Liver (tissue), 9 donors: ENCODE data around the gene ALCAM. TPM values are rescaled to one million over a fixed set of nuclear protein-coding genes. Genes with fewer than 3 reads are reported as not detected.

ENCODE experiments used
- DNase-seq: peaks from one replicate; pipeline ENCODE4 v3.0.0-alpha.2; 2017; ENCODE audit warnings: low spot score
- H3K27ac ChIP-seq, 2 donors: one replicate each; pipeline ENCODE4 v1.7.0; 2013; ENCODE audit warnings: inconsistent platforms in 2 of 2, low read length in 2 of 2, control low read depth in 1 of 2, low read depth in 1 of 2, mild to moderate bottlenecking in 1 of 2
- H3K27me3 ChIP-seq, 4 donors: one replicate each; pipeline versions ENCODE4 v1.6.1 to v1.7.0; 2013; ENCODE audit warnings: low read length in 3 of 4, inconsistent platforms in 1 of 4, mild to moderate bottlenecking in 1 of 4, moderate library complexity in 1 of 4; ENCODE audit not compliant: control insufficient read depth in 4 of 4, insufficient read depth in 4 of 4
- H3K36me3 ChIP-seq, 4 donors: one replicate each; pipeline versions ENCODE4 v1.6.1 to v1.7.0; 2013; ENCODE audit warnings: low read length in 3 of 4, mild to moderate bottlenecking in 3 of 4, low read depth in 1 of 4, moderate library complexity in 1 of 4; ENCODE audit not compliant: control insufficient read depth in 4 of 4, insufficient read depth in 3 of 4
- H3K4me1 ChIP-seq, 4 donors: one replicate each; pipeline versions ENCODE4 v1.6.1 to v1.7.0; 2013; ENCODE audit warnings: low read length in 3 of 4, mild to moderate bottlenecking in 3 of 4, moderate library complexity in 1 of 4; ENCODE audit not compliant: control insufficient read depth in 4 of 4, insufficient read depth in 4 of 4
- H3K4me3 ChIP-seq, 3 donors: one replicate each; pipeline versions ENCODE4 v1.6.1 to v1.7.0; 2013; ENCODE audit warnings: low read length in 3 of 3, control low read depth in 1 of 3, low read depth in 1 of 3, mild to moderate bottlenecking in 1 of 3
- H3K9ac ChIP-seq, 2 donors: one replicate each; pipeline ENCODE4 v1.7.0; 2013; ENCODE audit warnings: low read length in 2 of 2, mild to moderate bottlenecking in 2 of 2, moderate library complexity in 2 of 2, control low read depth in 1 of 2, low read depth in 1 of 2
- H3K9me3 ChIP-seq, 4 donors: one replicate each; pipeline versions ENCODE4 v1.6.1 to v1.7.0; 2013; ENCODE audit warnings: low read length in 3 of 4; ENCODE audit not compliant: control insufficient read depth in 4 of 4
- CTCF ChIP-seq: fragments of 150-350 bp; IDR thresholded peaks from 2 replicates; pipeline ENCODE4 v1.5.1; 2017; ENCODE audit warnings: improper control_type of control experiment, low read depth, low read length; ENCODE audit not compliant: missing input control
- EGR1 ChIP-seq, 2 donors: IDR thresholded peaks; 2 replicates each; pipeline ENCODE4 v1.6.1; 2016 to 2018; ENCODE audit warnings: antibody characterized with exemption in 2 of 2, low read depth in 2 of 2
- FOXA1 ChIP-seq: IDR thresholded peaks from 2 replicates; pipeline ENCODE4 v1.6.1; 2016; ENCODE audit warnings: antibody characterized with exemption
- FOXA2 ChIP-seq: IDR thresholded peaks from 2 replicates; pipeline ENCODE4 v1.6.1; 2016; ENCODE audit warnings: antibody characterized with exemption
- GABPA ChIP-seq, 2 donors: IDR thresholded peaks in 1 of 2; conservative IDR thresholded peaks in 1 of 2; 2 replicates each; pipeline ENCODE4 v1.6.1; 2016; ENCODE audit warnings: antibody characterized with exemption in 2 of 2, mild to moderate bottlenecking in 1 of 2, moderate library complexity in 1 of 2
- HNF4A ChIP-seq, 2 donors: conservative IDR thresholded peaks; 2 replicates each; pipeline ENCODE4 v1.6.1; 2016; ENCODE audit warnings: antibody characterized with exemption in 2 of 2, mild to moderate bottlenecking in 2 of 2
- HNF4G ChIP-seq: IDR thresholded peaks from 2 replicates; pipeline ENCODE4 v1.6.1; 2016; ENCODE audit warnings: antibody characterized with exemption
- JUND ChIP-seq, 2 donors: IDR thresholded peaks; 2 replicates each; pipeline ENCODE4 v1.6.1; 2016; ENCODE audit warnings: antibody characterized with exemption in 2 of 2
- NR2F2 ChIP-seq: IDR thresholded peaks from 2 replicates; pipeline ENCODE4 v1.6.1; 2016; ENCODE audit warnings: antibody characterized with exemption
- RAD21 ChIP-seq, 2 donors: IDR thresholded peaks; 2 replicates each; pipeline ENCODE4 v1.6.1; 2016; ENCODE audit warnings: antibody characterized with exemption in 2 of 2, mild to moderate bottlenecking in 2 of 2
- REST ChIP-seq: IDR thresholded peaks from 2 replicates; pipeline ENCODE4 v1.6.1; 2016; ENCODE audit warnings: antibody characterized with exemption, mild to moderate bottlenecking
- RXRA ChIP-seq, 2 donors: IDR thresholded peaks; 2 replicates each; pipeline ENCODE4 v1.6.1; 2017 to 2018; ENCODE audit warnings: antibody characterized with exemption in 2 of 2, mild to moderate bottlenecking in 1 of 2
- SP1 ChIP-seq: IDR thresholded peaks from 2 replicates; pipeline ENCODE4 v1.6.1; 2018; ENCODE audit warnings: antibody characterized with exemption, mild to moderate bottlenecking
- TAF1 ChIP-seq: conservative IDR thresholded peaks from 2 replicates; pipeline ENCODE4 v1.6.1; 2016; ENCODE audit warnings: antibody characterized with exemption, mild to moderate bottlenecking
- YY1 ChIP-seq: IDR thresholded peaks from 2 replicates; pipeline ENCODE4 v1.6.1; 2016; ENCODE audit warnings: antibody characterized with exemption, mild to moderate bottlenecking
- polyA plus RNA-seq, 2 donors: library from polyadenylated mRNA; stranded (reverse) in 1 of 2; unstranded in 1 of 2; fragments of 200-250 nt in 1 of 2; fragments of >200 nt in 1 of 2; fragmentation: Nextera tagmentation in 1 of 2; extraction: Ambion mirVana in 1 of 2; gene quantifications; one replicate each; pipeline versions ENCODE4 v1.2.1 to v1.2.3, GENCODE V29; 2013 to 2015
- total RNA-seq, 2 donors: library from RNA; depleted of rRNA; stranded (reverse); fragments of >200 nt; gene quantifications; one replicate each; pipeline ENCODE4 v1.2.3, GENCODE V29; 2014
- TF ChIP-seq, protein P1 (sequence below): IDR thresholded peaks from 2 replicates; pipeline ENCODE4 v1.6.1; 2016; ENCODE audit warnings: antibody characterized with exemption
- TF ChIP-seq, protein P2 (sequence below): IDR thresholded peaks from 2 replicates; pipeline ENCODE4 v1.6.1; 2016; ENCODE audit warnings: antibody characterized with exemption
- TF ChIP-seq, protein P3 (sequence below): IDR thresholded peaks from 2 replicates; pipeline ENCODE4 v1.6.1; 2016; ENCODE audit warnings: antibody characterized with exemption
- donor health status: healthy.
- donor health status: healthy.
- donor health status: healthy.
- donor health status: healthy.
- donor health status: healthy.

The ALCAM gene
- total and polyA plus RNA-seq, 4 donors: 14.2 to 62.0 (median 32.3) TPM

DNA sequence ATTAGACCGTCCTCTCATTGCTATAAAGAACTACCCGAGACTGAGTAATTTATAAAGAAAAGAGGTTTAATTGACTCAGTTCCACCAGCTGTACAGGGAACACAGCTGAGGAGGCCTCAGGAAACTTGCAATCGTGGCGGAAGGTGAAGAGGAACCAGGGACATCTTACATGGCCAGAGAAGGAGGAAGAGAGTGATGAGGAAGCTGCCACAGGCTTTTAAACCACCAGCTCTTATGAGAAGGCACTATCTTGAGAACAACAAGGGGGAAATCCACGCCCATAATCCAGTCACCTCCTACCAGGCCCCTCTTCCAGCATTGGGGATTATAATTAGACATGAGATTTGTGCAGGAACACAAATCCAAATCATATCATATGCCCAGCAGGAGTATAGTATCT, 138.5 kb downstream of the ALCAM start (continued):
- TF ChIP-seq REST (no peak), GABPA (IDR thresholded peaks at IDR 0.05 in 1 of 2, conservative IDR thresholded peaks at IDR 0.05 in 1 of 2) (no peak), RAD21 (IDR thresholded peaks at IDR 0.05) (no peak), JUND (IDR thresholded peaks at IDR 0.05) (no peak)

GRCh38 chr3:105511031-105511430, 144.3 kb downstream of the ALCAM start:
- no peak for TF ChIP-seq REST
- no peak for TF ChIP-seq RXRA (IDR thresholded peaks at IDR 0.05)
- TF ChIP-seq HNF4A (conservative IDR thresholded peaks at IDR 0.05): no peak
- TF ChIP-seq EGR1 (IDR thresholded peaks at IDR 0.05; ENCODE audit: low read depth in 2 of 2): no peak
- no peak for TF ChIP-seq HNF4G
- TF ChIP-seq, protein P1, sequence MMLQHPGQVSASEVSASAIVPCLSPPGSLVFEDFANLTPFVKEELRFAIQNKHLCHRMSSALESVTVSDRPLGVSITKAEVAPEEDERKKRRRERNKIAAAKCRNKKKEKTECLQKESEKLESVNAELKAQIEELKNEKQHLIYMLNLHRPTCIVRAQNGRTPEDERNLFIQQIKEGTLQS: no peak
- TF ChIP-seq SP1: no peak
- no peak for TF ChIP-seq JUND (IDR thresholded peaks at IDR 0.05)
- TF ChIP-seq, protein P2, sequence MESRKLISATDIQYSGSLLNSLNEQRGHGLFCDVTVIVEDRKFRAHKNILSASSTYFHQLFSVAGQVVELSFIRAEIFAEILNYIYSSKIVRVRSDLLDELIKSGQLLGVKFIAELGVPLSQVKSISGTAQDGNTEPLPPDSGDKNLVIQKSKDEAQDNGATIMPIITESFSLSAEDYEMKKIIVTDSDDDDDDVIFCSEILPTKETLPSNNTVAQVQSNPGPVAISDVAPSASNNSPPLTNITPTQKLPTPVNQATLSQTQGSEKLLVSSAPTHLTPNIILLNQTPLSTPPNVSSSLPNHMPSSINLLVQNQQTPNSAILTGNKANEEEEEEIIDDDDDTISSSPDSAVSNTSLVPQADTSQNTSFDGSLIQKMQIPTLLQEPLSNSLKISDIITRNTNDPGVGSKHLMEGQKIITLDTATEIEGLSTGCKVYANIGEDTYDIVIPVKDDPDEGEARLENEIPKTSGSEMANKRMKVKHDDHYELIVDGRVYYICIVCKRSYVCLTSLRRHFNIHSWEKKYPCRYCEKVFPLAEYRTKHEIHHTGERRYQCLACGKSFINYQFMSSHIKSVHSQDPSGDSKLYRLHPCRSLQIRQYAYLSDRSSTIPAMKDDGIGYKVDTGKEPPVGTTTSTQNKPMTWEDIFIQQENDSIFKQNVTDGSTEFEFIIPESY: no peak
- TF ChIP-seq GABPA (IDR thresholded peaks at IDR 0.05 in 1 of 2, conservative IDR thresholded peaks at IDR 0.05 in 1 of 2): no peak
- TF ChIP-seq CTCF: no peak
- no peak for TF ChIP-seq YY1
- no peak for TF ChIP-seq FOXA1
- no peak for TF ChIP-seq FOXA2
- TF ChIP-seq RAD21 (IDR thresholded peaks at IDR 0.05): no peak
- TF ChIP-seq, protein P3, sequence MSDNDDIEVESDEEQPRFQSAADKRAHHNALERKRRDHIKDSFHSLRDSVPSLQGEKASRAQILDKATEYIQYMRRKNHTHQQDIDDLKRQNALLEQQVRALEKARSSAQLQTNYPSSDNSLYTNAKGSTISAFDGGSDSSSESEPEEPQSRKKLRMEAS: no peak
- no peak for TF ChIP-seq NR2F2
- TF ChIP-seq TAF1: no peak
- Histone ChIP-seq H3K27me3 (no peaks in the 10 kb centered on the region), H3K4me1 (peaks cover 0 to 2% (median under 1%) of the 10 kb centered on the region in 4 donors), H3K9me3 (no peaks in the 10 kb centered on the region), H3K27ac (no peak overlapping the region), H3K36me3 (no peaks in the 10 kb centered on the region), H3K9ac (no peak overlapping the region), H3K4me3 (no peak overlapping the region)
- DNase-seq: no peak
